Panc1 (cell line): ENCODE data around the gene TMEM131. TPM values are rescaled to one million over a fixed set of nuclear protein-coding genes. Genes with fewer than 3 reads are reported as not detected.
"Not testable (repeated sequence)": the region's sequence is repeated elsewhere in the genome, so short reads cannot be mapped to it uniquely, and the experiment has no call there.

Source experiments
- ATAC-seq: fragments of 200-7000 bp; cut with Tn5 transposase; 2 replicates; pipeline ENCODE4 v1.9.1; 2020; ENCODE audit warnings: mild to moderate bottlenecking, moderate library complexity
- BruUV-seq: library from RNA; stranded (reverse); fragments of 400-500 nt; replicated peaks from 2 replicates; lab custom pipeline; 2021; lab: Mats Ljungman, UMichigan
- CTCF ChIA-PET: fragments of 300-600 bp; sonication (Branson Sonifier 250); formaldehyde crosslinking; loops from one replicate; lab custom pipeline; 2022; ENCODE audit warnings: antibody characterized with exemption; lab: Charles Lee
- POLR2A ChIA-PET: fragments of 300-600 bp; sonication (Branson Sonifier 250); formaldehyde crosslinking; loops from one replicate; lab custom pipeline; 2022; ENCODE audit warnings: antibody characterized with exemption; lab: Charles Lee
- DNase-seq: peaks from one replicate; pipeline ENCODE4 v3.0.0-alpha.2; 2010; ENCODE audit warnings: low read depth, low spot score
- H3K27ac ChIP-seq: 2 replicates; pipeline ENCODE4 v1.5.1; 2011; ENCODE audit warnings: mild to moderate bottlenecking, low read length, inconsistent platforms
- H3K27me3 ChIP-seq: fragments of 200-500 bp; sonication (Bioruptor generic); 2 replicates; pipeline ENCODE4 v1.6.0; 2014; ENCODE audit warnings: low read length, inconsistent platforms; ENCODE audit not compliant: control insufficient read depth, insufficient read depth
- H3K36me3 ChIP-seq: fragments of 200-500 bp; sonication (Bioruptor generic); 2 replicates; pipeline ENCODE4 v1.5.1; 2014; ENCODE audit warnings: inconsistent platforms, mild to moderate bottlenecking, low read length, moderate library complexity; ENCODE audit not compliant: control insufficient read depth, insufficient read depth
- H3K4me1 ChIP-seq: 2 replicates; pipeline ENCODE4 v1.5.1; 2011; ENCODE audit warnings: inconsistent platforms, mild to moderate bottlenecking, low read length, moderate library complexity; ENCODE audit not compliant: control insufficient read depth, insufficient read depth
- H3K4me3 ChIP-seq, 2 experiments: 2 replicates each; pipeline ENCODE4 v1.5.1; 2011 to 2012; ENCODE audit warnings: low read depth in 2 of 2, low read length in 2 of 2, mild to moderate bottlenecking in 2 of 2, inconsistent platforms in 1 of 2, moderate library complexity in 1 of 2
- H3K9me3 ChIP-seq: fragments of 200-500 bp; sonication (Bioruptor generic); 2 replicates; pipeline ENCODE4 v1.5.1; 2014; ENCODE audit warnings: low read depth, mild to moderate bottlenecking, inconsistent platforms, low read length, moderate library complexity; ENCODE audit not compliant: control insufficient read depth, insufficient read depth
- POLR2AphosphoS5 ChIP-seq: IDR thresholded peaks from 2 replicates; pipeline ENCODE4 v1.6.1; 2012; ENCODE audit warnings: mild to moderate bottlenecking, low read depth, low read length, moderate library complexity
- SIN3A ChIP-seq: IDR thresholded peaks from 2 replicates; pipeline ENCODE4 v1.6.1; 2012; ENCODE audit warnings: low read depth, mild to moderate bottlenecking, low read length, moderate library complexity, borderline replicate concordance; ENCODE audit not compliant: insufficient read depth
- in situ Hi-C: cut with HindIII; loops from 2 replicates; pipeline ENCODE4 v1.10.0; 2016; ENCODE audit warnings: low sequenced_read_pairs, low pct_unique_long_range_greater_than_20kb
- intact Hi-C: fragments of 100-400 bp; cut with micrococcal nuclease; formaldehyde crosslinking; loops from one replicate; pipeline ENCODE4 v1.10.0; 2022; ENCODE audit not compliant: unreplicated experiment
- total RNA-seq: library from RNA; stranded (reverse); gene quantifications from one replicate; pipeline ENCODE4 v1.2.1, GENCODE V29; 2021; ENCODE audit not compliant: unreplicated experiment
- TF ChIP-seq, protein P1 (sequence below), 2 experiments: IDR thresholded peaks; 2 replicates each; pipeline ENCODE4 v1.6.1; 2011 to 2012; ENCODE audit warnings: low read depth in 2 of 2, control low read depth in 1 of 2, low read length in 1 of 2, mild to moderate bottlenecking in 1 of 2, moderate library complexity in 1 of 2; ENCODE audit not compliant: insufficient read depth in 1 of 2
- TF ChIP-seq, protein P2 (sequence below): fragments of 450-650 bp; IDR thresholded peaks from 2 replicates; pipeline ENCODE4 v1.5.1; 2017; ENCODE audit warnings: mild to moderate bottlenecking

The TMEM131 gene
- total RNA-seq, 1 experiment from 2014 or later, result 43.4 TPM

- not testable (repeated sequence) for DNase-seq, H3K36me3 ChIP-seq
- POLR2A ChIA-PET, result interaction anchor here (0.6 kb wide), 1 partner anchor 336 kb away, joined by 3 read pairs; no protein-coding TSS in a partner anchor
Observed at GRCh38 chr2:97827013-97827412, 168.7 kb downstream of the TMEM131 start.

DNA sequence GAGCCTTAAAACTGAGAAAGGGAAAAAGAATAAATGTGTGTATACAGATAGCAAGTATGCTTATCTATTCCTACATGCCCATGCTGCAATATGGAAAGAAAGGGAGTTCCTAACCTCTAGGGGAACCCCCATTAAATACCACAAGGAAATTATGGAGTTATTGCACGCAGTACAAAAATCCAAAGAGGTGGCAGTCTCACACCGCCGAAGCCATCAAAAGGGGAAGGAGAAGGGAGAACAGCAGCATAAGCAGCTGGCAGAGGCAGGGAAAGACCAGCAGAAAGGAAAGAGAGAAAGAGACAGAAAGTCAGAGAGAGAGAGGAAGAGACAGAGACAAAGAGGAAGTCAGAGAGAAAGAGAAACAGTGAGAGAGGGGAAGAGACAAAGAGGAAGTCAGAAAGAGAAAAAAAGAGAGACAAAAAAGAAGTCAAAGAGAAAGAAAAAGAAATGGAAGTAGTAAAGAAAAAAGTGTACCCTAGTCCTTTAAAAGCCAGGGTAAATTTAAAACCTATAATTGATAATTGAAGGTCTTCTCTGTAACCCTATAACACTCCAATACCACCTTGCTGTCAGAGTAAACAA is 169.4 kb downstream of the TMEM131 start:
- in situ Hi-C loops, H3K27ac ChIP-seq, H3K36me3 ChIP-seq, H3K4me3 ChIP-seq, H3K9me3 ChIP-seq, BruUV-seq, H3K27me3 ChIP-seq, DNase-seq, intact Hi-C loops, CTCF ChIA-PET, H3K4me1 ChIP-seq, ATAC-seq: not testable (repeated sequence)
- POLR2A ChIA-PET, result interaction anchor here (0.6 kb wide), 1 partner anchor 336 kb away, joined by 3 read pairs; no protein-coding TSS in a partner anchor

More at GRCh38 chr2:97827013-97827412, 168.7 kb downstream of the TMEM131 start:
- intact Hi-C loops, H3K27ac ChIP-seq, H3K4me1 ChIP-seq, ATAC-seq, CTCF ChIA-PET, BruUV-seq, H3K9me3 ChIP-seq, H3K4me3 ChIP-seq, H3K27me3 ChIP-seq, in situ Hi-C loops: not testable (repeated sequence)

DNA sequence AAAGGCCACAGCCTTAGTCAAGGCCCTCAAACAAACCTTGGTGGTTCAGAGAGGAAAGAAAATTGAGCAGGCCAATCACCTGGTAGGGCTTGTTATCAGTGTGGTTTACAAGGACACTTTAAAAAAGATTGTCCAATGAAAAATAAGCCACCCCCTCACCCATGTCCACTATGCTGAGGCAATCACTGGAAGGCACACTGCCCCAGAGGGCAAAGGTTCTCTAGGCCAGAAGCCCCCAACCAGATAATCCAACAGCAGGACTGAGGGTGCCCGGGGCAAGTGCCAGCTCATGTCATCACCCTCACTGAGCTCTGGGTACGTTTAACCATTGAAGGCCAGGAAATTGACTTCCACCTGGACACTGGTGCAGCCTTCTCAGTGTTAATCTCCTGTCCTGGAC is 171.7 kb downstream of the TMEM131 start:
- H3K9me3 ChIP-seq, H3K36me3 ChIP-seq, BruUV-seq, DNase-seq, H3K27me3 ChIP-seq, H3K4me1 ChIP-seq, in situ Hi-C loops, H3K4me3 ChIP-seq, intact Hi-C loops, H3K27ac ChIP-seq, POLR2A ChIA-PET, ATAC-seq, CTCF ChIA-PET: not testable (repeated sequence)

- H3K4me3 ChIP-seq, H3K4me1 ChIP-seq, BruUV-seq, H3K36me3 ChIP-seq, POLR2A ChIA-PET, CTCF ChIA-PET, ATAC-seq, H3K27ac ChIP-seq, in situ Hi-C loops, intact Hi-C loops, H3K9me3 ChIP-seq, H3K27me3 ChIP-seq, DNase-seq: not testable (repeated sequence)
Observed at GRCh38 chr2:97821862-97822261, 173.9 kb downstream of the TMEM131 start.

- TF ChIP-seq, protein P1, sequence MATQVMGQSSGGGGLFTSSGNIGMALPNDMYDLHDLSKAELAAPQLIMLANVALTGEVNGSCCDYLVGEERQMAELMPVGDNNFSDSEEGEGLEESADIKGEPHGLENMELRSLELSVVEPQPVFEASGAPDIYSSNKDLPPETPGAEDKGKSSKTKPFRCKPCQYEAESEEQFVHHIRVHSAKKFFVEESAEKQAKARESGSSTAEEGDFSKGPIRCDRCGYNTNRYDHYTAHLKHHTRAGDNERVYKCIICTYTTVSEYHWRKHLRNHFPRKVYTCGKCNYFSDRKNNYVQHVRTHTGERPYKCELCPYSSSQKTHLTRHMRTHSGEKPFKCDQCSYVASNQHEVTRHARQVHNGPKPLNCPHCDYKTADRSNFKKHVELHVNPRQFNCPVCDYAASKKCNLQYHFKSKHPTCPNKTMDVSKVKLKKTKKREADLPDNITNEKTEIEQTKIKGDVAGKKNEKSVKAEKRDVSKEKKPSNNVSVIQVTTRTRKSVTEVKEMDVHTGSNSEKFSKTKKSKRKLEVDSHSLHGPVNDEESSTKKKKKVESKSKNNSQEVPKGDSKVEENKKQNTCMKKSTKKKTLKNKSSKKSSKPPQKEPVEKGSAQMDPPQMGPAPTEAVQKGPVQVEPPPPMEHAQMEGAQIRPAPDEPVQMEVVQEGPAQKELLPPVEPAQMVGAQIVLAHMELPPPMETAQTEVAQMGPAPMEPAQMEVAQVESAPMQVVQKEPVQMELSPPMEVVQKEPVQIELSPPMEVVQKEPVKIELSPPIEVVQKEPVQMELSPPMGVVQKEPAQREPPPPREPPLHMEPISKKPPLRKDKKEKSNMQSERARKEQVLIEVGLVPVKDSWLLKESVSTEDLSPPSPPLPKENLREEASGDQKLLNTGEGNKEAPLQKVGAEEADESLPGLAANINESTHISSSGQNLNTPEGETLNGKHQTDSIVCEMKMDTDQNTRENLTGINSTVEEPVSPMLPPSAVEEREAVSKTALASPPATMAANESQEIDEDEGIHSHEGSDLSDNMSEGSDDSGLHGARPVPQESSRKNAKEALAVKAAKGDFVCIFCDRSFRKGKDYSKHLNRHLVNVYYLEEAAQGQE (IDR thresholded peaks at IDR 0.05; ENCODE audit: insufficient read depth in 1 of 2, low read depth in 2 of 2, low read length in 1 of 2), result no peak
- TF ChIP-seq POLR2AphosphoS5, result no peak
- TF ChIP-seq, protein P2, sequence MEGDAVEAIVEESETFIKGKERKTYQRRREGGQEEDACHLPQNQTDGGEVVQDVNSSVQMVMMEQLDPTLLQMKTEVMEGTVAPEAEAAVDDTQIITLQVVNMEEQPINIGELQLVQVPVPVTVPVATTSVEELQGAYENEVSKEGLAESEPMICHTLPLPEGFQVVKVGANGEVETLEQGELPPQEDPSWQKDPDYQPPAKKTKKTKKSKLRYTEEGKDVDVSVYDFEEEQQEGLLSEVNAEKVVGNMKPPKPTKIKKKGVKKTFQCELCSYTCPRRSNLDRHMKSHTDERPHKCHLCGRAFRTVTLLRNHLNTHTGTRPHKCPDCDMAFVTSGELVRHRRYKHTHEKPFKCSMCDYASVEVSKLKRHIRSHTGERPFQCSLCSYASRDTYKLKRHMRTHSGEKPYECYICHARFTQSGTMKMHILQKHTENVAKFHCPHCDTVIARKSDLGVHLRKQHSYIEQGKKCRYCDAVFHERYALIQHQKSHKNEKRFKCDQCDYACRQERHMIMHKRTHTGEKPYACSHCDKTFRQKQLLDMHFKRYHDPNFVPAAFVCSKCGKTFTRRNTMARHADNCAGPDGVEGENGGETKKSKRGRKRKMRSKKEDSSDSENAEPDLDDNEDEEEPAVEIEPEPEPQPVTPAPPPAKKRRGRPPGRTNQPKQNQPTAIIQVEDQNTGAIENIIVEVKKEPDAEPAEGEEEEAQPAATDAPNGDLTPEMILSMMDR, result no peak
- TF ChIP-seq SIN3A, result no peak
- POLR2A ChIA-PET, result no interaction called here
- CTCF ChIA-PET, result no interaction called here
- H3K36me3 ChIP-seq, result no peaks in the 10 kb centered on the region; the same call in 1 of the 2 replicates
- no peak for DNase-seq
- no peaks in the 10 kb centered on the region for H3K4me1 ChIP-seq
- no peaks in the 10 kb centered on the region for H3K9me3 ChIP-seq
- H3K27me3 ChIP-seq, result no peaks in the 10 kb centered on the region
- H3K4me3 ChIP-seq, result no peak overlapping the region
- BruUV-seq, result no TSS peak
- intact Hi-C loops, result no loop called here
- ATAC-seq, result no peak
- in situ Hi-C loops, result no loop called here
- no peak overlapping the region for H3K27ac ChIP-seq
Observed at GRCh38 chr2:97819754-97820153, 176.0 kb downstream of the TMEM131 start.
